ENCODE measurements around the gene CCDC17.

The CCDC17 gene

DNA sequence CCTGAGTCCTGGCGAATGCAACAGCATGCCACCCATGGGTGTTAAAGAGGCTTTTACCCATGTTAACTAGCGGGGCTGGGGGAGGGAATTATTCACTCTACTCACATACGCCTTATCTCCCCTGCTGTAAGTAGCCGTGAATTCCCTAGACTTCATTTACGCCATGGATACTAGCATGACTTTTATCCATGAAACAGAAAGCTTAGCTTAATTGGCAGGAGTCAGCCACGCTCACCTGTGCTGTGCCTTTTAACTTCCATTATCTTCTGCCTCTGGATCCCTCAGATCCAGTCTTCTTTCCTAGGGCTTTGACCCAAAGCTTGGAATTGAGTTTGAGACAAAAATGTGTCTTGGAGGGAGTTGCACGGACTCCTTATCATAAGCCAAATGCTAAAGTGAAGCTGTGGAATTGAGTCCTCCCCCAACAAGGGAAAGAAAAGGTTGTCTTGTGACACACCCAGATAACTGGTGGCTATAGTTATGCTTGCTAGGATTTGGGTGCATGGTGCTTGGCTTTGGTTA is 49.7 kb downstream of the CCDC17 start:
- DNase-seq, result no peak

DNA sequence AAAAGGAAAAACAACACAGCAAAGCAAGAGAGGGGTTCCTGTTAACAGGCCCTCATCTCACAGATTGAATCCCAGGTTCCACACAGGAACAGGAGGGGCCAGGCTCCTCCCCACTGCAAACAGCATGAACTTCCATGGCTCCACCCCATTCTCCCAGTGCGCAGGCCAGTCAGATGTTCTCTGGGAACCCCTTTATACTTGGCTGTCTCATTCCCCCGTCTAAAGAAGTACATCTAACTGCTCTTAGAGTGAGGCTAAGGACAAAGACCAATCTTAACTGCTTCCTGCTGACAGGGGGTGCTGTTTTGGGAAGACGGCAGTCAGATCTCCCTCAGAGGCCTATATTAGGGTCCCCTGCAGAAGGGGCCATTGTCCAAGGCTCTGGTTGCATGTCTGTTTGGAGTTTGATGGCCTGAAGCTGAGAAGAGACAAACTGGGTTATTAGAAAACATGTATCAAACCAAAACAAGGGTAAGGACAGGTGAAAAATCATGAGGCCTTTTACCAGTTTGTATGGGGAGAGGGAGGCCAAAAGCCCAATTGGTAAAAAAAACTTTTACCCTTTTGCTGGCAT is 50.5 kb downstream of the CCDC17 start:
- no peak for DNase-seq

DNA sequence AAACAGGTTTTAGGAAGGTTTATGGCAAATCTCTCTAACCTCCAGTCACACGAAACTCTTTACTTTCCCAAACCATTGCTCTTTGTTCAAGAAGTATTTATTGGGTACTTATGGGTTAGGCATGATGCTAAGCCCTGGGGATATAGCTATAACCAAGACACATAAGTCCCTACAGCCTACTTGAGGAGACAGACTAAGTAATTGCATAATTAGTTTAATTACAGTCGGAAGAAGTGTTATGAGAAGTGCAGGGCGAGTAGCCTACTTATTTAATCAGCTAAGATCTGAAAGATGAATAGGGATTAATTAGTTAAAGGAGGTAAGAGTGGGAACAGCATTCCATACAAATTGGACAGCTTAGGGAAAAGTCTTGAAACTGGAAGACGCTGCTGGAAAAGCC is 53.2 kb downstream of the CCDC17 start:
- no peak for DNase-seq
